SJSA1 (cell line): ENCODE results near the gene HSD17B11. TPM values are rescaled to one million over a fixed set of nuclear protein-coding genes. Genes with fewer than 3 reads are reported as not detected.
"Not testable (repeated sequence)": the region's sequence is repeated elsewhere in the genome, so short reads cannot be mapped to it uniquely, and the experiment has no call there.

Experiments
- DNase-seq, 2 experiments: peaks; one replicate each; pipeline ENCODE4 v3.0.0-alpha.2; 2015 to 2020; ENCODE audit warnings: low spot score in 2 of 2, low read depth in 1 of 2
- H3K27ac ChIP-seq: fragments of 250-450 bp; sonication (Bioruptor Pico); 2 replicates; pipeline ENCODE4 v1.5.1; 2020; ENCODE audit warnings: mild to moderate bottlenecking, moderate library complexity
- H3K27me3 ChIP-seq: fragments of 250-450 bp; sonication (Bioruptor Pico); replicated peaks from 2 replicates; pipeline ENCODE4 v1.5.1; 2020; ENCODE audit warnings: mild to moderate bottlenecking, moderate library complexity
- H3K36me3 ChIP-seq: fragments of 250-450 bp; sonication (Bioruptor Pico); 2 replicates; pipeline ENCODE4 v1.5.1; 2020; ENCODE audit warnings: mild to moderate bottlenecking
- H3K4me1 ChIP-seq: fragments of 250-450 bp; sonication (Bioruptor Pico); replicated peaks from 2 replicates; pipeline ENCODE4 v1.6.1; 2021; ENCODE audit warnings: mild to moderate bottlenecking
- H3K4me3 ChIP-seq: fragments of 250-450 bp; sonication (Bioruptor Pico); 2 replicates; pipeline ENCODE4 v1.5.1; 2020; ENCODE audit warnings: mild to moderate bottlenecking
- H3K9me3 ChIP-seq: fragments of 250-450 bp; sonication (Bioruptor Pico); replicated peaks from 2 replicates; pipeline ENCODE4 v1.5.1; 2020; ENCODE audit warnings: mild to moderate bottlenecking
- total RNA-seq: library from RNA; depleted of rRNA; stranded (reverse); fragments of >200 nt; shearing (Covaris generic); gene quantifications from 2 replicates; pipeline ENCODE4 v1.2.3, GENCODE V29; 2014

Gene HSD17B11
- total RNA-seq, 1 experiment from 2014 or later: 71.9 TPM

- not testable (repeated sequence) for H3K27me3 ChIP-seq, H3K27ac ChIP-seq, H3K4me3 ChIP-seq, H3K36me3 ChIP-seq, H3K9me3 ChIP-seq, DNase-seq
- H3K4me1 ChIP-seq: peaks cover 17% of the 10 kb centered on the region
Measured at GRCh38 chr4:87418410-87418809, 27.4 kb upstream of the HSD17B11 start.

GRCh38 chr4:87416965-87417364 lies 26.0 kb upstream of the HSD17B11 start:
- H3K9me3 ChIP-seq: no peaks in the 10 kb centered on the region
- no peak overlapping the region for H3K4me3 ChIP-seq
- H3K27me3 ChIP-seq: no peaks in the 10 kb centered on the region
- no peak for DNase-seq
- no peak overlapping the region for H3K27ac ChIP-seq
- peaks cover 15% of the 10 kb centered on the region for H3K4me1 ChIP-seq
- no peaks in the 10 kb centered on the region for H3K36me3 ChIP-seq

- Histone ChIP-seq H3K27ac (no peak overlapping the region), H3K4me3 (no peak overlapping the region), H3K4me1 (peaks cover 16% of the 10 kb centered on the region), H3K9me3 (no peaks in the 10 kb centered on the region), H3K27me3 (no peaks in the 10 kb centered on the region), H3K36me3 (no peaks in the 10 kb centered on the region)
- no peak for DNase-seq
Measured at GRCh38 chr4:87414816-87415215, 23.8 kb upstream of the HSD17B11 start.

GRCh38 chr4:87410679-87411078 lies 19.7 kb upstream of the HSD17B11 start:
- Histone ChIP-seq H3K27ac (no peak overlapping the region), H3K27me3 (no peaks in the 10 kb centered on the region), H3K4me1 (peaks cover 9% of the 10 kb centered on the region), H3K9me3 (no peaks in the 10 kb centered on the region), H3K4me3 (no peak overlapping the region), H3K36me3 (no peaks in the 10 kb centered on the region)
- DNase-seq: no peak

GRCh38 chr4:87410157-87410556 lies 19.2 kb upstream of the HSD17B11 start:
- Histone ChIP-seq H3K27me3 (no peaks in the 10 kb centered on the region), H3K4me3 (no peak overlapping the region)

GRCh38 chr4:87409420-87409939 lies 18.5 kb upstream of the HSD17B11 start:
- H3K4me3 ChIP-seq: no peak overlapping the region
- no peaks in the 10 kb centered on the region for H3K27me3 ChIP-seq
- H3K4me1 ChIP-seq: peaks cover 9% of the 10 kb centered on the region
- DNase-seq: no peak
- no peaks in the 10 kb centered on the region for H3K36me3 ChIP-seq
- H3K9me3 ChIP-seq: no peaks in the 10 kb centered on the region
- H3K27ac ChIP-seq: no peak overlapping the region

More at GRCh38 chr4:87410157-87410556, 19.2 kb upstream of the HSD17B11 start:
- H3K9me3 ChIP-seq: no peaks in the 10 kb centered on the region
- no peak overlapping the region for H3K27ac ChIP-seq
- H3K4me1 ChIP-seq: peaks cover 9% of the 10 kb centered on the region
- DNase-seq: no peak
- no peaks in the 10 kb centered on the region for H3K36me3 ChIP-seq

- not testable (repeated sequence) for H3K27me3 ChIP-seq, DNase-seq, H3K36me3 ChIP-seq, H3K4me3 ChIP-seq, H3K9me3 ChIP-seq, H3K4me1 ChIP-seq, H3K27ac ChIP-seq
Measured at GRCh38 chr4:87406902-87407301, 15.9 kb upstream of the HSD17B11 start.

GRCh38 chr4:87406462-87406861 lies 15.5 kb upstream of the HSD17B11 start:
- H3K4me1 ChIP-seq: peaks cover 9% of the 10 kb centered on the region
- H3K36me3 ChIP-seq: no peaks in the 10 kb centered on the region
- H3K27ac ChIP-seq: no peak overlapping the region
- H3K9me3 ChIP-seq: no peaks in the 10 kb centered on the region
- no peak for DNase-seq
- no peaks in the 10 kb centered on the region for H3K27me3 ChIP-seq
- H3K4me3 ChIP-seq: no peak overlapping the region

GRCh38 chr4:87405211-87405820 lies 14.3 kb upstream of the HSD17B11 start:
- no peak overlapping the region for H3K27ac ChIP-seq
- H3K27me3 ChIP-seq: no peaks in the 10 kb centered on the region
- no peaks in the 10 kb centered on the region for H3K9me3 ChIP-seq
- DNase-seq: no peak
- no peak overlapping the region for H3K4me3 ChIP-seq
- no peaks in the 10 kb centered on the region for H3K36me3 ChIP-seq
- H3K4me1 ChIP-seq: peaks cover 2% of the 10 kb centered on the region

GRCh38 chr4:87403732-87404131 lies 12.7 kb upstream of the HSD17B11 start:
- H3K36me3 ChIP-seq, H3K9me3 ChIP-seq, H3K27me3 ChIP-seq, DNase-seq, H3K4me3 ChIP-seq, H3K27ac ChIP-seq, H3K4me1 ChIP-seq: not testable (repeated sequence)

GRCh38 chr4:87399954-87400353 lies 9.0 kb upstream of the HSD17B11 start:
- Histone ChIP-seq H3K9me3 (no peaks in the 10 kb centered on the region), H3K4me3 (no peak overlapping the region), H3K36me3 (no peaks in the 10 kb centered on the region), H3K27me3 (no peaks in the 10 kb centered on the region), H3K4me1 (no peaks in the 10 kb centered on the region), H3K27ac (no peak overlapping the region)
- no peak for DNase-seq

GRCh38 chr4:87399148-87399547 lies 8.2 kb upstream of the HSD17B11 start:
- H3K9me3 ChIP-seq: no peaks in the 10 kb centered on the region
- no peaks in the 10 kb centered on the region for H3K36me3 ChIP-seq
- no peak for DNase-seq
- no peak overlapping the region for H3K4me3 ChIP-seq
- no peak overlapping the region for H3K27ac ChIP-seq
- no peaks in the 10 kb centered on the region for H3K4me1 ChIP-seq
- no peaks in the 10 kb centered on the region for H3K27me3 ChIP-seq

- not testable (repeated sequence) for H3K4me3 ChIP-seq, H3K27me3 ChIP-seq, H3K27ac ChIP-seq, H3K4me1 ChIP-seq, DNase-seq, H3K36me3 ChIP-seq, H3K9me3 ChIP-seq
Measured at GRCh38 chr4:87395851-87396250, 4.9 kb upstream of the HSD17B11 start.

- not testable (repeated sequence) for H3K27ac ChIP-seq, H3K9me3 ChIP-seq, DNase-seq, H3K4me3 ChIP-seq, H3K36me3 ChIP-seq, H3K27me3 ChIP-seq, H3K4me1 ChIP-seq
Measured at GRCh38 chr4:87395073-87395472, 4.1 kb upstream of the HSD17B11 start.

GRCh38 chr4:87392183-87392582 lies 1.2 kb upstream of the HSD17B11 start:
- DNase-seq: no peak
- H3K9me3 ChIP-seq: no peaks in the 10 kb centered on the region
- H3K27ac ChIP-seq: no peak overlapping the region
- peaks cover 5% of the 10 kb centered on the region for H3K4me1 ChIP-seq
- H3K27me3 ChIP-seq: no peaks in the 10 kb centered on the region
- 0 out of 2 replicates have a peak, but pooled peaks cover 3% of the 10 kb centered on the region for H3K36me3 ChIP-seq
- no peak overlapping the region for H3K4me3 ChIP-seq
